GM21825 (cell line): Measurements from ENCODE around the gene DOCK1.

Source experiments
- ATAC-seq: cut with Tn5 transposase; IDR thresholded peaks from one replicate; pipeline ENCODE4 v1.9.1; 2021; ENCODE audit warnings: mild to moderate bottlenecking, moderate library complexity; ENCODE audit not compliant: unreplicated experiment

The DOCK1 gene

DNA sequence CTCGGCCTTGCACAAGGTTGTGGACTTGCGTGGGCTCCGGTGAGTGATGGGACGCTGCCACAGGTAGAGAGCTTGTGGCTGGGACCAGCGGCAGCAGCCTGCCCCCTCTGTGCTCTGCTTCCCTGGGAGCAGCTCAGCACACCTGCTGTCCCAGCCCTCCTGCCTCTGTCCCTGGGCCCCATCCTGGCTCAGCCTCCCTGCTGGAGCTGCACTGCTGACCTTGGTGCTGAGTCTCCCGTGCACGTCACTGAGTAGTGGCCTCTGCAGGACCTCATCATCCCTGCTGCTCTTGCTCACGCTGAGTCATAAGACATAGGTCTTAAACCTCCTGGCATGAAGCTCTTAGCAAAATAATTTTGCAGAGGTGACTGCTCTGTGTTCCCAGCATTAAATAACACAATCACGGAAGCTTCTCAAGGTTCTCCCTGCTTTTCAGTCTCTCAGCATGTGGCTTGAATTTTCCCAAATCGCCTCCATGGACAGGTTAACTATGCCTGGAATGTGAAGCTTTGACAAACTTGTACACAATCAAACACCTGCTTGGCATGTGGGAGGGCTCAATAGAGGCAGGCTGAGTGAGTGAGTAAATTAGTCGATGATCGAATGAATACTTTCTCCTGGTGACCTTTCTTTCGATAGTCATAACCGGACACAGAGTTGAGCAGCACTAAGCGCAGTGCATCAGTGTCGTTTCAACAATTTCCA, 580.1 kb downstream of the DOCK1 start:
- no peak for ATAC-seq

DNA sequence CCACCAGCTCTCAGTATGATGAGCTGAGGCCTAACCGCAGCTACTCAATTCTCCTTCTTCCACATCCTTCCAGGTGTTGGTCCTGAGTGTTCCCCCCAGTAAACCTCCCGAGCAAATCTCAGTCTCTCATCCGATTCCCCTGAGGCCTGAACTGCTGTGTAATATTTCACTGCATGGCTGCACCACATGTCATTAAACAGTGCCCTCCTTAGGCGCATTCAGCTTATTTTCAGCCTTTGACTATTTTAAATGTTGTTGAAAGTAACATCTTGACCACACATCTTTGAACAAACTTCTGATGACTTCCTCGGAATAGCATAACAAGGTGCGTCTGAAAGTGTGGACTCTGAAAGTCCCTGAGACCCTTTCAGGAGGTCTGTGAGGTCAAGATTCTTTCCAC, 581.1 kb downstream of the DOCK1 start:
- no peak for ATAC-seq

DNA sequence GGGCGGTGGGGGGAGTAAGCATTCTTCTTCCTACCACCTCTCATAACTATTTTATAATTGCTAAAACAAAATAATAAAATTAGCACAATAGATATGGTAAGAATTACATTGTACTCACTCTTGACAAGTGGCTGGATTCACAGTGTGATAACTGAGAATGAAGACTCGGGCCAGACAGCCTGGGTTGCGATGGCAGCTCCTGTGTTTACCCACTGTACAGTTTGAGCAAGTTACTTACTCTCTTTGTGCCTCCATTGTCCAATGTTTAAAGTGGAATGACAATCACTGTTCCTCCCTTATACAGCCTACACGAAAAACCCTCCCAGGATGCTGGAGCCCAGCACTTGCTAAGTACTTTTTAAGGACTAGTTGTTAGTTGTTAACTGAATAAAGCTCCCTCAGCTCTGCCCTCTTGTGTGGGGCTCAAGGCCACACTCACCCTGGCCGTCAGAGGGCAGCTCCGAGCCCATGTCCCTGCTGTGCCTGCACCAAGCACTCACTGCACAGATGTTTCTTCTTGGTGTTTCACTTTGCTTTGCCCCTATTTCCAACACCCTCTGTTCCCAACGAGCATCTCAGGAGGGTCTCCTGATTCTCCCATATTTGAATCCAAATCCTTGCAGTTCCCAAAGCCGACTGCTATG, 587.5 kb downstream of the DOCK1 start:
- no peak for ATAC-seq

DNA sequence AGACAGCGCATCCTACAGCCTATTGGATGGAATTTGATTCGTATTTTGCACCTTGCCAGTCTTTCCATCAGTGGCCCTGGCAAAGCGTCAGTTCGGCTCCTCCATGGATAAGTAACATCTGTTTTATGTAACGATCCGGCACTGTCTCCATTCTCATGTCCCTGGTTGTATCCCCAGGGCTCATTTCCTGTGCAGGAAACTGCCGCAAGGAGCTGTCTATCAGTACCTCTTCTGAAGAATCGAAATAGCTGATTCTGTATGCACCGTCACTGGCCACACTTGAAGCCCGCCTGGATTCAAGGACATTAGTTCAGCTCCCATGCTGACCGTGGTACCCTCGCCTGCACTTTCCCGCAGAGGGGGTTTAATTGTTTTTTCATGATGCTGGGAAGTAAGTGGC, 590.8 kb downstream of the DOCK1 start:
- no peak for ATAC-seq

DNA sequence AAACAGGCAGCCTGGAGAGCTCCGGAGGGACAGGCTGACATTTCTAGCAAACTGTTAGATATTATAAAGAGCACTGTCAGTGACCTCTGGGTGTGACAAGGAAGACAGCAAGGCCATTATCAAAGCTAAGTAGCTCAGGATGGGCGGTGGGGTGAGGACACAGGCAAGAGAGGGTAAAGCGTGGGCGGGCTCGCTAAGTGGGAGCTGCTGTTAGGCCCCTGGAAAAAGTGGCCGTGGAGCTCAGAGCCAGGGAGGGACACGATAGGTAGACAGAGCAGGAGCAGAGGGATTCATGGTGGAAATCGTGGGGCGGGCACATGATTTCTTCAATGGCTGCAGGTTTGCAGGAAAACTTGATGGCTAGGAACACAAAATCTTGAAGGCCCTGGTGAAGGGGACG, 592.5 kb downstream of the DOCK1 start:
- ATAC-seq, result no peak

DNA sequence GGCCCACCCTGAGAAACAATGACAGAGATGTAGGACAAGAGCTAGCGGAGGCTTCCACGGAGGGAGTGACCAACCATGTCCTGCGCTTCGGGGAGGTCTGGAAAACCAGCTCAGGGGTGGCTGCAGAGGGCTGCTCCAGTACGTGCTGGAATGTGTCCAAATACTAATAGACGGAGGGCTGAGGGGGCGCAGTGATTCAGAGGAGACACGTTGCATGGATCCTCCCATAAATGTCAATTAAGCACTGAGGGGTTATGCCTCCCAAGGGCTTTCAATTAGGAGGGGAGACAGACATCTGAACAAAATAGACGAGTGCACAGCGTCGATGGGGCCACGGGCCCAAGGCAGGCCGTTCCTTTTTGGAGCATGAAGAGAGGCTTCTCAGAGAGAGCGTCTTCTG, 592.9 kb downstream of the DOCK1 start:
- no peak for ATAC-seq

DNA sequence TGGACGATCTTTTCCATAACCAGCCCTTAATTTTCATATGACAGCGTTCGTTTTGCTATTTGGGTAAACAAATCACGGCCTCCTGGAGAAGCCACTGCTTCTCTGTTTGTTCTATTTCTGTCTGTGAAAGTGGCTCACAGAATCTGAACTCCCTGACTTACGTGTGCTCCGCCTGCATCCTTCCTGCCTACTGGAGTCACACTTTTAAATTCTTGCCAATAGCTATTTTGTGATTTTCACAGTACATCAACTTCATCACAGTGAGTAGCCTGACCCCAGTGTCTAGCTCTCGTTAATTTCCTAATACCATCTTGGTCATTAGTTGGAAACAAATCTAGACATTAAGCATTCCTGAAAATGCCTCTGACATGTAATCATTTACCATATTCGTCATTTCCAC, 594.9 kb downstream of the DOCK1 start:
- ATAC-seq, result no peak
